Measurements from ENCODE around the gene BFSP1.

DNA sequence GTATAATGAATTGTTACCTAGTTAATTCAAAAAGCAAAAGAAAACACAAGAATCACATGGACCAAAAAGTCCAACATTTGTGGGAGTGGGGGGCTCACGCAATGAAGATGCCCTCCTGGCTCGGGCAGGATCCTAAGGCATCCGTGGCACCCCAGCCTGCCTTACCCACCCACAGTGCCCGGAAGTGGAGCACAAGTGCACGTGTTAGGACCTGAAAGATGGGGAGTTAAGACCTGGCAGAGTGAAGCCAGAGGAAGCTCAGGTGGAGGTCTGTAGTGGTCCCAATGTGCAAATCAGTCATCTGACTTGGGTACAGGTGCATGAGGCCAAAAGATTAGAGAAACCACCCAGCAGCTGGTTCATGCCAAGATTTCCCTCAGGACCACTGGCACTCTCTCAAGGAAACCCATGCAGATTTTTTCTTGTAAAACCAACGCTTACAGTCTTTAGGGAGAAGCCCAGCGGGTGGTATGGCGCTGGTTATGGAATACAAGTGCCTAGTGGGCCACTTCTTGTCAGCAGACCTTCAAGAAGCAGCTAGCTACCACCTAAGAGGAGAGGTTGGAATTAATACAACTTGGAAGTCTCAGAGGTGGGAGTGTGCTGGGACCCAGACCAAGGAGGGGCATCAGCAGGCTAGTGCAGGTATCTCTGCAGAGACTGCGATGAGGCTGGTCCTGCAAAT is 42.1 kb downstream of the BFSP1 start:
- no peak for TF ChIP-seq POLR2AphosphoS5 (IDR thresholded peaks at IDR 0.05)
- TF ChIP-seq, protein P1, sequence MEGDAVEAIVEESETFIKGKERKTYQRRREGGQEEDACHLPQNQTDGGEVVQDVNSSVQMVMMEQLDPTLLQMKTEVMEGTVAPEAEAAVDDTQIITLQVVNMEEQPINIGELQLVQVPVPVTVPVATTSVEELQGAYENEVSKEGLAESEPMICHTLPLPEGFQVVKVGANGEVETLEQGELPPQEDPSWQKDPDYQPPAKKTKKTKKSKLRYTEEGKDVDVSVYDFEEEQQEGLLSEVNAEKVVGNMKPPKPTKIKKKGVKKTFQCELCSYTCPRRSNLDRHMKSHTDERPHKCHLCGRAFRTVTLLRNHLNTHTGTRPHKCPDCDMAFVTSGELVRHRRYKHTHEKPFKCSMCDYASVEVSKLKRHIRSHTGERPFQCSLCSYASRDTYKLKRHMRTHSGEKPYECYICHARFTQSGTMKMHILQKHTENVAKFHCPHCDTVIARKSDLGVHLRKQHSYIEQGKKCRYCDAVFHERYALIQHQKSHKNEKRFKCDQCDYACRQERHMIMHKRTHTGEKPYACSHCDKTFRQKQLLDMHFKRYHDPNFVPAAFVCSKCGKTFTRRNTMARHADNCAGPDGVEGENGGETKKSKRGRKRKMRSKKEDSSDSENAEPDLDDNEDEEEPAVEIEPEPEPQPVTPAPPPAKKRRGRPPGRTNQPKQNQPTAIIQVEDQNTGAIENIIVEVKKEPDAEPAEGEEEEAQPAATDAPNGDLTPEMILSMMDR (IDR thresholded peaks at IDR 0.05) = no peak
